Tibial nerve (tissue), 4 donors: ENCODE data around the gene CGB2. TPM values are rescaled to one million over a fixed set of nuclear protein-coding genes. Genes with fewer than 3 reads are reported as not detected.
"Not testable (repeated sequence)": the region's sequence is repeated elsewhere in the genome, so short reads cannot be mapped to it uniquely, and the experiment has no call there.

ENCODE experiments used
- DNase-seq, 2 donors: peaks; one replicate each; pipeline ENCODE4 v3.0.0-alpha.2; 2019; ENCODE audit warnings: low spot score in 2 of 2
- H3K27ac ChIP-seq, 4 donors: fragments of 200-600 bp; sonication (generic) in 3 of 4; one replicate each; pipeline ENCODE4 v1.5.1; 2017 to 2019; ENCODE audit warnings: mild to moderate bottlenecking in 1 of 4
- H3K27me3 ChIP-seq, 2 donors: fragments of 200-600 bp; sonication (generic) in 1 of 2; one replicate each; pipeline versions ENCODE4 v1.5.1 to v1.6.0; 2017 to 2019
- H3K36me3 ChIP-seq, 3 donors: fragments of 200-600 bp; sonication (generic); one replicate each; pipeline ENCODE4 v1.5.1; 2018 to 2019
- H3K4me1 ChIP-seq, 4 donors: fragments of 200-600 bp; sonication (generic) in 3 of 4; one replicate each; pipeline ENCODE4 v1.5.1; 2017 to 2019
- H3K4me3 ChIP-seq, 4 donors: fragments of 200-600 bp; sonication (generic) in 3 of 4; one replicate each; pipeline ENCODE4 v1.5.1; 2017 to 2019; ENCODE audit warnings: mild to moderate bottlenecking in 1 of 4, moderate library complexity in 1 of 4
- H3K9me3 ChIP-seq, 4 donors: fragments of 200-600 bp; sonication (generic) in 3 of 4; one replicate each; pipeline ENCODE4 v1.5.1; 2017 to 2019
- CTCF ChIP-seq, 5 experiments: fragments of 200-600 bp in 3 of 5; fragments of 450-650 bp in 2 of 5; sonication (generic) in 3 of 5; IDR thresholded peaks; one replicate each; pipeline ENCODE4 v1.5.1; 2016 to 2019; ENCODE audit warnings: antibody characterized with exemption in 5 of 5, mild to moderate bottlenecking in 3 of 5, moderate library complexity in 2 of 5
- EP300 ChIP-seq, 2 donors: sonication (generic); formaldehyde crosslinking; IDR thresholded peaks; one replicate each; pipeline ENCODE4 v1.6.1; 2017; ENCODE audit warnings: antibody characterized with exemption in 2 of 2, mild to moderate bottlenecking in 1 of 2
- POLR2A ChIP-seq, 2 donors: fragments of 450-650 bp; IDR thresholded peaks; one replicate each; pipeline ENCODE4 v1.6.1; 2017; ENCODE audit warnings: antibody characterized with exemption in 2 of 2, mild to moderate bottlenecking in 2 of 2, moderate library complexity in 2 of 2
- WGBS, 2 donors: methylation state at CpG; one replicate each; pipeline ENCODE4 v1.1.5; 2018; 5-methylcytosine and 5-hydroxymethylcytosine counted together
- total RNA-seq, 4 donors: library from RNA; depleted of rRNA; stranded (reverse); fragments of >200 nt; gene quantifications; one replicate each; pipeline ENCODE4 v1.1.0, GENCODE V29; 2016

The CGB2 gene
- total RNA-seq, 4 donors from 2014 or later: not detected

GRCh38 chr19:49050376-49051033 is 18.8 kb downstream of the CGB2 start:
- not testable (repeated sequence) for H3K36me3 ChIP-seq, H3K4me1 ChIP-seq, DNase-seq, H3K27me3 ChIP-seq, H3K9me3 ChIP-seq, H3K4me3 ChIP-seq, H3K27ac ChIP-seq
- WGBS, 2 donors: 74 to 81% methylated on average over 11 to 22 of the region's 24 CpGs

- peak; percentile 10 to 25 for DNase-seq
- Histone ChIP-seq H3K4me3 (peak overlapping the region; percentile 35 to 58 (median 51)), H3K27ac (no peak overlapping the region), H3K4me1 (peaks cover 0 to 27% (median 14%) of the 10 kb centered on the region in 4 donors), H3K27me3 (peaks cover 0 to 52% of the 10 kb centered on the region in 2 donors), H3K36me3 (no peaks in the 10 kb centered on the region), H3K9me3 (no peaks in the 10 kb centered on the region)
- TF ChIP-seq EP300 (IDR thresholded peaks at IDR 0.05) (no peak), POLR2A (IDR thresholded peaks at IDR 0.05) (no peak), CTCF (IDR thresholded peaks at IDR 0.05) (peak in 4 of 5 experiments; percentile 26 to 35 (median 32))
- WGBS, 2 donors: 0 to 1% methylated on average over 18 to 60 of the region's 63 CpGs
These were observed 24.6 kb downstream of the CGB2 start for GRCh38 chr19:49056101-49056901.

- H3K4me1 ChIP-seq: peaks cover 0 to 27% (median 14%) of the 10 kb centered on the region in 4 donors
- 5% methylated on average over 15 to 33 of the region's 34 CpGs for WGBS, 2 donors
- H3K27me3 ChIP-seq: peaks cover 0 to 58% of the 10 kb centered on the region in 2 donors
- H3K27ac ChIP-seq, DNase-seq, H3K9me3 ChIP-seq, H3K36me3 ChIP-seq: not testable (repeated sequence)
- H3K4me3 ChIP-seq: peak overlapping the region; percentile 35 to 58 (median 51)
These were observed 25.4 kb downstream of the CGB2 start for GRCh38 chr19:49056902-49057596.

- WGBS, 2 donors: 2 to 3% methylated on average over 33 of the region's 38 CpGs
- Histone ChIP-seq H3K27ac (no peak within 1 kb of the TSS), H3K4me1 (peaks cover 0 to 27% (median 14%) of the 10 kb centered on the region in 4 donors), H3K4me3 (peak within 1 kb of the TSS; percentile 35 to 58 (median 51)), H3K27me3 (peaks cover 0 to 65% of the 10 kb centered on the region in 2 donors), H3K36me3 (no peaks in the 10 kb centered on the region), H3K9me3 (no peaks in the 10 kb centered on the region)
- TF ChIP-seq EP300 (IDR thresholded peaks at IDR 0.05) (no peak), CTCF (IDR thresholded peaks at IDR 0.05) (no peak), POLR2A (IDR thresholded peaks at IDR 0.05) (no peak)
- DNase-seq: peak; percentile 29 to 54
These were observed 26.0 kb downstream of the CGB2 start, which contains the start of gene CGB7 for GRCh38 chr19:49057636-49058234. CGB7 (minus strand) TSS chr19:49057749; CDS start chr19:49055375, 2,374 bp downstream.

GRCh38 chr19:49058562-49058961 is 26.9 kb downstream of the CGB2 start:
- no peak for DNase-seq
- H3K27ac ChIP-seq: no peak overlapping the region
- TF ChIP-seq EP300 (IDR thresholded peaks at IDR 0.05): no peak
- TF ChIP-seq CTCF (IDR thresholded peaks at IDR 0.05): no peak
- no peak for TF ChIP-seq POLR2A (IDR thresholded peaks at IDR 0.05)
- no peaks in the 10 kb centered on the region for H3K36me3 ChIP-seq
- peaks cover 0 to 73% of the 10 kb centered on the region in 2 donors for H3K27me3 ChIP-seq
- no peaks in the 10 kb centered on the region for H3K9me3 ChIP-seq
- no peak overlapping the region for H3K4me3 ChIP-seq
- 50 to 57% methylated on average over 9 to 10 of the region's 10 CpGs for WGBS, 2 donors
- peaks cover 0 to 27% (median 14%) of the 10 kb centered on the region in 4 donors for H3K4me1 ChIP-seq
